ENCODE data around the gene THAP6. TPM values are rescaled to one million over a fixed set of nuclear protein-coding genes. Genes with fewer than 3 reads are reported as not detected.
A peak's percentile ranks its signal among the peaks of the same experiment; 100 is the strongest.
"Not testable (repeated sequence)": the region's sequence is repeated elsewhere in the genome, so short reads cannot be mapped to it uniquely, and the experiment has no call there.

Gene THAP6
- polyA plus RNA-seq, 2 of the 4 experiments (the other 2 are of a cell fraction), result 9.4 to 19.1 TPM

DNA sequence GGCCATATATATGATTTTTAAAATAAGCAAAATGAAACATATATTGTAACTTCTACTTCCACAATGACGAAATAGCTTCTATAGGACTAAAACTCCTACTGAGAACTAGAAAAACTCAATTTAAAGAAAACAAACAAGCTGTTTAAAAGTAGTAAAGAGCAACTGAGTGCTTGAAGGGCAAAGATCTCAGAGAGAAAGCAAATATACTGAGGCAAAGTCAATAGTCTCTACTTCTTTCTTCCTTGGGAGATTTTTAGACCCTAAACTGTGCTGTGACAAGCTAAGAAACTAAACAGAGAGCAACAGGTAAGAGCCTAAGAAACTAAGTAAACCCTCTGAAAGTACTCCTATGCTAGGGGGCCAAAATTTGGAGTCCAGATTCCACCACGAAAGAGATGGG is 8.6 kb upstream of the THAP6 start:
- 76% methylated on average over 2 of the region's 2 CpGs for WGBS (ENCODE audit: missing lambda C conversion rate)
- FAIRE-seq, result no peak
- POLR2A ChIA-PET, result interaction anchor here (0.7 kb wide), 1 partner anchor 9 kb away, joined by 3 read pairs; the partner anchor contains the start of genes RCHY1 and THAP6
- Histone ChIP-seq H3K4me3 (no peak overlapping the region), H3K4me2 (no peak overlapping the region), H3K9me3 (no peaks in the 10 kb centered on the region), H3K27ac (no peak overlapping the region), H3K4me1 (no peaks in the 10 kb centered on the region)
- CTCF ChIA-PET, result no interaction called here
- no peak for ATAC-seq
- no peak for TF ChIP-seq ESRRA (IDR thresholded peaks at IDR 0.05; ENCODE audit: borderline replicate concordance, low read length)
- no peak for TF ChIP-seq CTCF (IDR thresholded peaks at IDR 0.05)
- TF ChIP-seq JUNB (IDR thresholded peaks at IDR 0.05), result no peak
- no peak for TF ChIP-seq E2F6 (IDR thresholded peaks at IDR 0.05; ENCODE audit: borderline replicate concordance, low read depth)
- TF ChIP-seq RNF2 (IDR thresholded peaks at IDR 0.05; ENCODE audit: borderline replicate concordance, low read depth), result no peak
- TF ChIP-seq HOXB13 (CRISPR knock-in tag; IDR thresholded peaks at IDR 0.05; ENCODE audit: low read depth), result no peak
- no peak for TF ChIP-seq CHD2 (IDR thresholded peaks at IDR 0.05; ENCODE audit: low read length, partially characterized antibody)
- TF ChIP-seq, protein P1, sequence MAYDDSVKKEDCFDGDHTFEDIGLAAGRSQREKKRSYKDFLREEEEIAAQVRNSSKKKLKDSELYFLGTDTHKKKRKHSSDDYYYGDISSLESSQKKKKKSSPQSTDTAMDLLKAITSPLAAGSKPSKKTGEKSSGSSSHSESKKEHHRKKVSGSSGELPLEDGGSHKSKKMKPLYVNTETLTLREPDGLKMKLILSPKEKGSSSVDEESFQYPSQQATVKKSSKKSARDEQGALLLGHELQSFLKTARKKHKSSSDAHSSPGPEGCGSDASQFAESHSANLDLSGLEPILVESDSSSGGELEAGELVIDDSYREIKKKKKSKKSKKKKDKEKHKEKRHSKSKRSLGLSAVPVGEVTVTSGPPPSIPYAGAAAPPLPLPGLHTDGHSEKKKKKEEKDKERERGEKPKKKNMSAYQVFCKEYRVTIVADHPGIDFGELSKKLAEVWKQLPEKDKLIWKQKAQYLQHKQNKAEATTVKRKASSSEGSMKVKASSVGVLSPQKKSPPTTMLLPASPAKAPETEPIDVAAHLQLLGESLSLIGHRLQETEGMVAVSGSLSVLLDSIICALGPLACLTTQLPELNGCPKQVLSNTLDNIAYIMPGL (CRISPR knock-in tag; IDR thresholded peaks at IDR 0.05; ENCODE audit: borderline replicate concordance), result no peak
- no peak for TF ChIP-seq KDM1A (IDR thresholded peaks at IDR 0.05; ENCODE audit: low read depth)
- no peak for TF ChIP-seq HEYL (CRISPR knock-in tag; IDR thresholded peaks at IDR 0.05)
- no peak for TF ChIP-seq PHF8 (IDR thresholded peaks at IDR 0.05; ENCODE audit: borderline replicate concordance, low read depth)
- no peak for TF ChIP-seq POLR2AphosphoS2 (conservative IDR thresholded peaks at IDR 0.05; ENCODE audit: low read length)
- TF ChIP-seq SMC3 (IDR thresholded peaks at IDR 0.05), result no peak
- TF ChIP-seq FOSB (CRISPR knock-in tag; IDR thresholded peaks at IDR 0.05), result no peak
- no peak for TF ChIP-seq EP300 (IDR thresholded peaks at IDR 0.05)
- no peak for TF ChIP-seq ELK1 (IDR thresholded peaks at IDR 0.05; ENCODE audit: low read depth, low read length)
- DNase-seq (ENCODE audit: low read depth in 1 of 2, low spot score in 1 of 2), result no peak

GRCh38 chr4:75509592-75509991 is 4.7 kb upstream of the THAP6 start:
- CTCF ChIA-PET, result interaction anchor here (0.8 kb wide), 1 partner anchor 838 kb away, joined by 3 read pairs; no protein-coding TSS in a partner anchor
- DNase-seq (ENCODE audit: low read depth in 1 of 2, low spot score in 1 of 2); H3K9me3 ChIP-seq; H3K4me2 ChIP-seq; POLR2A ChIA-PET; H3K4me3 ChIP-seq; ATAC-seq; FAIRE-seq; H3K27ac ChIP-seq: not testable (repeated sequence)
- 92% methylated on average over 4 of the region's 4 CpGs for WGBS (ENCODE audit: missing lambda C conversion rate)
- H3K4me1 ChIP-seq, result peaks cover 15% of the 10 kb centered on the region; the same call in 2 of the 3 replicates

- DNase-seq (ENCODE audit: low read depth in 1 of 2, low spot score in 1 of 2) (no peak), FAIRE-seq (no peak), ATAC-seq (no peak)
- Histone ChIP-seq H3K4me2 (peak overlapping the region; percentile 84), H3K4me3 (no peak overlapping the region), H3K9me3 (no peaks in the 10 kb centered on the region), H3K4me1 (peaks cover 21% of the 10 kb centered on the region; the same call in 2 of the 3 replicates), H3K27ac (no peak overlapping the region)
- ChIA-PET POLR2A (no interaction called here), CTCF (no interaction called here)
- WGBS (ENCODE audit: missing lambda C conversion rate), result 89% methylated on average over 3 of the region's 3 CpGs
- TF ChIP-seq PBX3 (IDR thresholded peaks at IDR 0.05) (no peak), EHMT2 (IDR thresholded peaks at IDR 0.05; ENCODE audit: low read depth) (no peak), RNF2 (IDR thresholded peaks at IDR 0.05; ENCODE audit: borderline replicate concordance, low read depth) (no peak), CEBPB (IDR thresholded peaks at IDR 0.05) (no peak), ATOH8 (CRISPR knock-in tag; IDR thresholded peaks at IDR 0.05; ENCODE audit: low read depth) (no peak), KDM1A (IDR thresholded peaks at IDR 0.05; ENCODE audit: low read depth) (no peak), ZFP36 (IDR thresholded peaks at IDR 0.05; ENCODE audit: borderline replicate concordance, partially characterized antibody) (no peak), ZSCAN20 (CRISPR knock-in tag; IDR thresholded peaks at IDR 0.05) (no peak), CBX8 (IDR thresholded peaks at IDR 0.05) (no peak), JUN (IDR thresholded peaks at IDR 0.05) (no peak)
- TF ChIP-seq, protein P1 (CRISPR knock-in tag; IDR thresholded peaks at IDR 0.05; ENCODE audit: borderline replicate concordance), result no peak
Measured at GRCh38 chr4:75511841-75512240, 2.4 kb upstream of the THAP6 start.

Measured in A549 (cell line).